SK-N-SH (cell line): ENCODE data around the gene SMPDL3A. TPM values are rescaled to one million over a fixed set of nuclear protein-coding genes. Genes with fewer than 3 reads are reported as not detected.

ENCODE experiments used
- CTCF ChIA-PET: fragments of 300-600, 350-600 bp; formaldehyde crosslinking; extraction: SDS; loops from one replicate; lab custom pipeline; 2021; lab: Yijun Ruan, JAX
- POLR2A ChIA-PET: fragments of 350-600 bp; sonication (Branson Sonifier 250); formaldehyde crosslinking; extraction: SDS; loops from one replicate; lab custom pipeline; 2020; ENCODE audit warnings: antibody characterized with exemption, inconsistent platforms; lab: Yijun Ruan, JAX
- DNase-seq: peaks from one replicate; pipeline ENCODE4 v3.0.0; 2012
- H2AFZ ChIP-seq: fragments of 200-600 bp; sonication (generic); 2 replicates; pipeline ENCODE4 v1.8.1; 2016; ENCODE audit warnings: antibody characterized with exemption, mild to moderate bottlenecking, low read depth
- H3F3A ChIP-seq: fragments of 200-600 bp; sonication (generic); replicated peaks from 2 replicates; pipeline ENCODE3; 2016; ENCODE audit warnings: antibody characterized with exemption, mild to moderate bottlenecking; ENCODE audit not compliant: insufficient read depth
- H3K27ac ChIP-seq, 2 experiments: fragments of 200-500 bp in 1 of 2; fragments of 200-600 bp in 1 of 2; sonication (Bioruptor generic) in 1 of 2; sonication (generic), shearing (Covaris generic) in 1 of 2; 2 replicates each; pipeline versions ENCODE4 v1.5.1 to v1.6.1; 2014 to 2016; ENCODE audit warnings: low read depth in 2 of 2, inconsistent platforms in 1 of 2, low read length in 1 of 2, mild to moderate bottlenecking in 1 of 2, mixed read lengths in 1 of 2
- H3K27me3 ChIP-seq: fragments of 200-600 bp; sonication (generic), shearing (Covaris generic); 2 replicates; pipeline ENCODE4 v1.6.1; 2016; ENCODE audit warnings: mixed run types; ENCODE audit not compliant: insufficient read depth
- H3K36me3 ChIP-seq, 2 experiments: fragments of 200-500 bp in 1 of 2; fragments of 200-600 bp in 1 of 2; sonication (Bioruptor generic) in 1 of 2; sonication (generic) in 1 of 2; replicated peaks in 1 of 2; 2 replicates each; pipeline versions ENCODE3 to v1.5.1; 2014 to 2016; ENCODE audit warnings: low read length in 1 of 2, mild to moderate bottlenecking in 1 of 2; ENCODE audit not compliant: insufficient read depth in 2 of 2, control insufficient read depth in 1 of 2
- H3K4me1 ChIP-seq, 2 experiments: fragments of 200-500 bp in 1 of 2; fragments of 200-600 bp in 1 of 2; sonication (Bioruptor generic) in 1 of 2; sonication (generic), shearing (Covaris generic) in 1 of 2; 2 replicates each; pipeline versions ENCODE4 v1.5.1 to v1.6.1; 2014 to 2016; ENCODE audit warnings: low read depth in 1 of 2, low read length in 1 of 2, mixed run types in 1 of 2; ENCODE audit not compliant: insufficient read depth in 2 of 2, control insufficient read depth in 1 of 2
- H3K4me2 ChIP-seq: fragments of 200-600 bp; sonication (generic), shearing (Covaris generic); 2 replicates; pipeline ENCODE4 v1.6.1; 2017; ENCODE audit warnings: mixed run types
- H3K4me3 ChIP-seq, 2 experiments: fragments of 200-500 bp in 1 of 2; fragments of 200-600 bp in 1 of 2; sonication (Bioruptor generic) in 1 of 2; sonication (generic), shearing (Covaris generic) in 1 of 2; 2 replicates each; pipeline versions ENCODE4 v1.5.1 to v1.8.1; 2014 to 2016; ENCODE audit warnings: low read depth in 2 of 2, inconsistent platforms in 1 of 2, low read length in 1 of 2, mild to moderate bottlenecking in 1 of 2, mixed read lengths in 1 of 2, moderate library complexity in 1 of 2
- H3K79me2 ChIP-seq: fragments of 200-600 bp; sonication (generic); 2 replicates; pipeline ENCODE4 v1.8.1; 2017; ENCODE audit warnings: mild to moderate bottlenecking; ENCODE audit not compliant: insufficient read depth
- H3K9ac ChIP-seq: fragments of 200-600 bp; sonication (generic); 2 replicates; pipeline ENCODE4 v1.6.1; 2017; ENCODE audit warnings: mixed run types
- H3K9me2 ChIP-seq: fragments of 200-600 bp; sonication (generic); 2 replicates; pipeline ENCODE4 v1.6.1; 2017; ENCODE audit warnings: mixed run types
- H3K9me3 ChIP-seq: fragments of 200-600 bp; sonication (generic); 2 replicates; pipeline ENCODE4 v1.6.1; 2017; ENCODE audit warnings: mixed run types, mild to moderate bottlenecking, moderate library complexity
- H4K20me1 ChIP-seq: fragments of 200-600 bp; sonication (generic); 2 replicates; pipeline ENCODE4 v1.6.1; 2017; ENCODE audit warnings: mild to moderate bottlenecking, mixed run types; ENCODE audit not compliant: insufficient read depth
- EP300 ChIP-seq, 2 experiments: IDR thresholded peaks; 2 replicates each; pipeline versions ENCODE4 v1.4.0 to v1.6.1; 2012; ENCODE audit warnings: borderline replicate concordance in 1 of 2, low read depth in 1 of 2, low read length in 1 of 2
- FOXM1 ChIP-seq: IDR thresholded peaks from 2 replicates; pipeline ENCODE4 v1.4.0; 2012; ENCODE audit warnings: low read depth, mild to moderate bottlenecking
- GABPA ChIP-seq: IDR thresholded peaks from 2 replicates; pipeline ENCODE4 v1.4.0; 2012; ENCODE audit warnings: low read depth, mild to moderate bottlenecking
- JUND ChIP-seq: IDR thresholded peaks from 2 replicates; pipeline ENCODE4 v1.4.0; 2012
- NRF1 ChIP-seq: IDR thresholded peaks from 2 replicates; pipeline ENCODE4 v1.6.1; 2012; ENCODE audit warnings: low read depth, mild to moderate bottlenecking, low read length
- POLR2AphosphoS5 ChIP-seq: IDR thresholded peaks from 2 replicates; pipeline ENCODE4 v1.6.1; 2012; ENCODE audit warnings: low read depth, low read length
- RAD21 ChIP-seq: IDR thresholded peaks from 2 replicates; pipeline ENCODE4 v1.6.1; 2012; ENCODE audit warnings: mild to moderate bottlenecking, low read length
- SIN3A ChIP-seq: IDR thresholded peaks from 2 replicates; pipeline ENCODE4 v1.6.1; 2012; ENCODE audit warnings: low read depth, mild to moderate bottlenecking, low read length, moderate library complexity, borderline replicate concordance
- TCF12 ChIP-seq: IDR thresholded peaks from 2 replicates; pipeline ENCODE4 v1.4.0; 2012
- TEAD4 ChIP-seq: IDR thresholded peaks from 2 replicates; pipeline ENCODE4 v1.4.0; 2012; ENCODE audit warnings: mild to moderate bottlenecking, borderline replicate concordance; ENCODE audit not compliant: insufficient read depth
- YY1 ChIP-seq: IDR thresholded peaks from 2 replicates; pipeline ENCODE4 v1.4.0; 2012; ENCODE audit warnings: low read depth, mild to moderate bottlenecking
- WGBS: methylation state at CpG from one replicate; pipeline ENCODE4 v1.1.6; 2017; ENCODE audit warnings: low lambda C conversion rate; 5-methylcytosine and 5-hydroxymethylcytosine counted together
- polyA plus RNA-seq, 3 experiments: library from polyadenylated mRNA; depleted of rRNA; stranded (reverse); fragments of >200 nt; gene quantifications; 2 replicates each; pipeline ENCODE4 v1.2.3, GENCODE V29; 2012
- TF ChIP-seq, protein P1 (sequence below): IDR thresholded peaks from 2 replicates; pipeline ENCODE4 v1.4.0; 2012; ENCODE audit warnings: low read depth, borderline replicate concordance
- TF ChIP-seq, protein P2 (sequence below): fragments of 200-600 bp; sonication (generic); IDR thresholded peaks from 2 replicates; pipeline ENCODE4 v1.6.1; 2017; ENCODE audit warnings: antibody characterized with exemption, mild to moderate bottlenecking, moderate library complexity
- TF ChIP-seq, protein P3 (sequence below): IDR thresholded peaks from 2 replicates; pipeline ENCODE4 v1.6.1; 2012; ENCODE audit warnings: mild to moderate bottlenecking, low read depth, low read length, moderate library complexity

The SMPDL3A gene
- polyA plus RNA-seq, 1 of the 3 experiments (the other 2 are of a cell fraction), result 2.0 TPM

DNA sequence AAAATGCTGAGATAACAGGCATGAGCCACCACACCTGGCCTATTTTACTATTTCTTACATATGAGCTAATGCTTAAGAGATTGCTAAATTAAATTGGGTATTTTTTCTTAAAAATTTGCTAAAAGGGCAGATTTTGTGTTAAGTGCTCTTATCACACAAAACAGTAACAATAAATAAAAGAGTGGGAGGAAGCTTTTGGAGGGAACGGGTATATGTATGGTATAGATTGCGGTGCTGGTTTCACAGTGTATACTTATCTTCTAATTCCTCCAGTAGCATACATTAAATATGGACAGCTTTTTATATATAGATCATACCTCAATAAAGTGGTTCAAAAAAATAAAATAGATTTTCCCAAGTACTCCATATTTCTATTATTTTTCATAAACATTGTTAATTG lies 49.0 kb upstream of the SMPDL3A start:
- no peak for DNase-seq
- H3K4me2 ChIP-seq, result no peak overlapping the region
- no peaks in the 10 kb centered on the region for H3K79me2 ChIP-seq
- H3K4me3 ChIP-seq, result no peak overlapping the region
- no peaks in the 10 kb centered on the region for H3K9me2 ChIP-seq
- no peaks in the 10 kb centered on the region for H4K20me1 ChIP-seq
- no peak overlapping the region for H3K27ac ChIP-seq
- H3K9me3 ChIP-seq, result no peaks in the 10 kb centered on the region
- 50% methylated on average over 2 of the region's 2 CpGs for WGBS
- ChIA-PET CTCF (interaction anchor here (1.9 to 3.1 kb wide), 2 partner anchors 9 to 99 kb away, joined by 8 to 20 read pairs; no protein-coding TSS in a partner anchor), POLR2A (no interaction called here)
- H3K9ac ChIP-seq, result no peak overlapping the region
- peaks cover 0 to 5% of the 10 kb centered on the region in 2 experiments; a peak in 1 of 4 replicates for H3K4me1 ChIP-seq
- no peaks in the 10 kb centered on the region for H3F3A ChIP-seq
- H3K27me3 ChIP-seq, result peaks cover 19% of the 10 kb centered on the region; the same call in 1 of the 2 replicates
- no peaks in the 10 kb centered on the region for H3K36me3 ChIP-seq
- TF ChIP-seq, protein P1, sequence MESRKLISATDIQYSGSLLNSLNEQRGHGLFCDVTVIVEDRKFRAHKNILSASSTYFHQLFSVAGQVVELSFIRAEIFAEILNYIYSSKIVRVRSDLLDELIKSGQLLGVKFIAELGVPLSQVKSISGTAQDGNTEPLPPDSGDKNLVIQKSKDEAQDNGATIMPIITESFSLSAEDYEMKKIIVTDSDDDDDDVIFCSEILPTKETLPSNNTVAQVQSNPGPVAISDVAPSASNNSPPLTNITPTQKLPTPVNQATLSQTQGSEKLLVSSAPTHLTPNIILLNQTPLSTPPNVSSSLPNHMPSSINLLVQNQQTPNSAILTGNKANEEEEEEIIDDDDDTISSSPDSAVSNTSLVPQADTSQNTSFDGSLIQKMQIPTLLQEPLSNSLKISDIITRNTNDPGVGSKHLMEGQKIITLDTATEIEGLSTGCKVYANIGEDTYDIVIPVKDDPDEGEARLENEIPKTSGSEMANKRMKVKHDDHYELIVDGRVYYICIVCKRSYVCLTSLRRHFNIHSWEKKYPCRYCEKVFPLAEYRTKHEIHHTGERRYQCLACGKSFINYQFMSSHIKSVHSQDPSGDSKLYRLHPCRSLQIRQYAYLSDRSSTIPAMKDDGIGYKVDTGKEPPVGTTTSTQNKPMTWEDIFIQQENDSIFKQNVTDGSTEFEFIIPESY, result no peak
- TF ChIP-seq, protein P2, sequence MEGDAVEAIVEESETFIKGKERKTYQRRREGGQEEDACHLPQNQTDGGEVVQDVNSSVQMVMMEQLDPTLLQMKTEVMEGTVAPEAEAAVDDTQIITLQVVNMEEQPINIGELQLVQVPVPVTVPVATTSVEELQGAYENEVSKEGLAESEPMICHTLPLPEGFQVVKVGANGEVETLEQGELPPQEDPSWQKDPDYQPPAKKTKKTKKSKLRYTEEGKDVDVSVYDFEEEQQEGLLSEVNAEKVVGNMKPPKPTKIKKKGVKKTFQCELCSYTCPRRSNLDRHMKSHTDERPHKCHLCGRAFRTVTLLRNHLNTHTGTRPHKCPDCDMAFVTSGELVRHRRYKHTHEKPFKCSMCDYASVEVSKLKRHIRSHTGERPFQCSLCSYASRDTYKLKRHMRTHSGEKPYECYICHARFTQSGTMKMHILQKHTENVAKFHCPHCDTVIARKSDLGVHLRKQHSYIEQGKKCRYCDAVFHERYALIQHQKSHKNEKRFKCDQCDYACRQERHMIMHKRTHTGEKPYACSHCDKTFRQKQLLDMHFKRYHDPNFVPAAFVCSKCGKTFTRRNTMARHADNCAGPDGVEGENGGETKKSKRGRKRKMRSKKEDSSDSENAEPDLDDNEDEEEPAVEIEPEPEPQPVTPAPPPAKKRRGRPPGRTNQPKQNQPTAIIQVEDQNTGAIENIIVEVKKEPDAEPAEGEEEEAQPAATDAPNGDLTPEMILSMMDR, result no peak
- TF ChIP-seq GABPA, result no peak
- no peak for TF ChIP-seq TCF12
- no peak for TF ChIP-seq JUND
- TF ChIP-seq NRF1, result no peak
- no peak for TF ChIP-seq SIN3A
- TF ChIP-seq TEAD4, result no peak
- no peak for TF ChIP-seq YY1
- no peak for TF ChIP-seq RAD21
- TF ChIP-seq, protein P3, sequence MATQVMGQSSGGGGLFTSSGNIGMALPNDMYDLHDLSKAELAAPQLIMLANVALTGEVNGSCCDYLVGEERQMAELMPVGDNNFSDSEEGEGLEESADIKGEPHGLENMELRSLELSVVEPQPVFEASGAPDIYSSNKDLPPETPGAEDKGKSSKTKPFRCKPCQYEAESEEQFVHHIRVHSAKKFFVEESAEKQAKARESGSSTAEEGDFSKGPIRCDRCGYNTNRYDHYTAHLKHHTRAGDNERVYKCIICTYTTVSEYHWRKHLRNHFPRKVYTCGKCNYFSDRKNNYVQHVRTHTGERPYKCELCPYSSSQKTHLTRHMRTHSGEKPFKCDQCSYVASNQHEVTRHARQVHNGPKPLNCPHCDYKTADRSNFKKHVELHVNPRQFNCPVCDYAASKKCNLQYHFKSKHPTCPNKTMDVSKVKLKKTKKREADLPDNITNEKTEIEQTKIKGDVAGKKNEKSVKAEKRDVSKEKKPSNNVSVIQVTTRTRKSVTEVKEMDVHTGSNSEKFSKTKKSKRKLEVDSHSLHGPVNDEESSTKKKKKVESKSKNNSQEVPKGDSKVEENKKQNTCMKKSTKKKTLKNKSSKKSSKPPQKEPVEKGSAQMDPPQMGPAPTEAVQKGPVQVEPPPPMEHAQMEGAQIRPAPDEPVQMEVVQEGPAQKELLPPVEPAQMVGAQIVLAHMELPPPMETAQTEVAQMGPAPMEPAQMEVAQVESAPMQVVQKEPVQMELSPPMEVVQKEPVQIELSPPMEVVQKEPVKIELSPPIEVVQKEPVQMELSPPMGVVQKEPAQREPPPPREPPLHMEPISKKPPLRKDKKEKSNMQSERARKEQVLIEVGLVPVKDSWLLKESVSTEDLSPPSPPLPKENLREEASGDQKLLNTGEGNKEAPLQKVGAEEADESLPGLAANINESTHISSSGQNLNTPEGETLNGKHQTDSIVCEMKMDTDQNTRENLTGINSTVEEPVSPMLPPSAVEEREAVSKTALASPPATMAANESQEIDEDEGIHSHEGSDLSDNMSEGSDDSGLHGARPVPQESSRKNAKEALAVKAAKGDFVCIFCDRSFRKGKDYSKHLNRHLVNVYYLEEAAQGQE, result no peak
- no peak for TF ChIP-seq FOXM1
- no peak for TF ChIP-seq POLR2AphosphoS5
- no peak for TF ChIP-seq EP300 (IDR thresholded peaks at IDR 0.05; ENCODE audit: borderline replicate concordance in 1 of 2, low read depth in 1 of 2, low read length in 1 of 2)
- no peak overlapping the region for H2AFZ ChIP-seq
